H1 (cell line): ENCODE results near the gene C3orf85. TPM values are rescaled to one million over a fixed set of nuclear protein-coding genes. Genes with fewer than 3 reads are reported as not detected.

Experiments
- ATF3 ChIP-seq: IDR thresholded peaks from 2 replicates; pipeline ENCODE4 v1.6.1; 2011; ENCODE audit warnings: low read depth, mild to moderate bottlenecking, low read length; ENCODE audit not compliant: insufficient read depth
- BRCA1 ChIP-seq: IDR thresholded peaks from 2 replicates; pipeline ENCODE4 v1.6.1; 2012; ENCODE audit warnings: low read depth, low read length, improper control_type of control experiment
- CBX5 ChIP-seq: fragments of 300-800, 300-1000 bp; sonication (generic); IDR thresholded peaks from 2 replicates; pipeline ENCODE4 v1.7.1; 2016; ENCODE audit warnings: antibody characterized with exemption, low read length, low read depth
- CEBPB ChIP-seq: IDR thresholded peaks from 2 replicates; pipeline ENCODE4 v1.6.1; 2012; ENCODE audit warnings: low read depth, low read length
- FOSL1 ChIP-seq: IDR thresholded peaks from 2 replicates; pipeline ENCODE4 v1.6.1; 2011; ENCODE audit warnings: mild to moderate bottlenecking, low read depth, low read length, moderate library complexity; ENCODE audit not compliant: insufficient read depth
- HDAC6 ChIP-seq: IDR thresholded peaks from one replicate; pipeline ENCODE4 v1.7.1; 2012; ENCODE audit warnings: low read depth, mild to moderate bottlenecking, inconsistent platforms, low read length, moderate library complexity
- KDM5A ChIP-seq: fragments of 200-600 bp; IDR thresholded peaks from 2 replicates; pipeline ENCODE4 v1.7.1; 2012; ENCODE audit warnings: mild to moderate bottlenecking, low read length, inconsistent platforms, mixed read lengths
- NRF1 ChIP-seq: IDR thresholded peaks from 2 replicates; pipeline ENCODE4 v1.6.1; 2011; ENCODE audit warnings: mild to moderate bottlenecking, low read depth, low read length, improper control_type of control experiment
- RAD21 ChIP-seq, 2 experiments: IDR thresholded peaks in 1 of 2; conservative IDR thresholded peaks in 1 of 2; 2 replicates each; pipeline ENCODE4 v1.6.1; 2011; ENCODE audit warnings: low read depth in 2 of 2, low read length in 2 of 2, improper control_type of control experiment in 1 of 2, inconsistent platforms in 1 of 2, mild to moderate bottlenecking in 1 of 2, moderate library complexity in 1 of 2
- RBBP5 ChIP-seq: IDR thresholded peaks from 2 replicates; pipeline ENCODE4 v1.7.1; 2012; ENCODE audit warnings: low read depth, mild to moderate bottlenecking, inconsistent platforms, low read length, moderate library complexity, borderline replicate concordance
- polyA plus RNA-seq, 7 experiments: library from polyadenylated mRNA; depleted of rRNA in 3 of 7; stranded (reverse) in 5 of 7; unstranded in 2 of 7; fragments of >200 nt in 5 of 7; fragments of 200-250 nt in 2 of 7; gene quantifications; 1 replicate in 5 of 7; 2 replicates in 1 of 7; 4 replicates in 1 of 7; pipeline versions ENCODE4 v1.2.1 to v1.2.3, GENCODE V29; 2011 to 2013; ENCODE audit warnings: missing spikeins in 2 of 7, mixed read lengths in 2 of 7
- total RNA-seq: library from RNA; stranded (reverse); fragmentation: NEBNext Ultra II Directional; extraction: Animal tissue kit (Norgen Biotek cat#: 25700); gene quantifications from 2 replicates; pipeline ENCODE4 v1.2.1, GENCODE V29; 2021
- TF ChIP-seq, protein P1 (sequence below): fragments of 300-600 bp; sonication (generic); IDR thresholded peaks from 2 replicates; pipeline ENCODE4 v1.7.1; 2012; ENCODE audit warnings: low read length, moderate library complexity, mild to moderate bottlenecking, inconsistent platforms; ENCODE audit not compliant: insufficient replicate concordance

Gene C3orf85
- total and polyA plus RNA-seq, 2 of the 8 experiments (the other 6 are each of a cell fraction or from before 2014, with no cell fraction given): not detected

GRCh38 chr3:109175411-109175810, 38.9 kb downstream of the C3orf85 start (continued):
- TF ChIP-seq, protein P1, sequence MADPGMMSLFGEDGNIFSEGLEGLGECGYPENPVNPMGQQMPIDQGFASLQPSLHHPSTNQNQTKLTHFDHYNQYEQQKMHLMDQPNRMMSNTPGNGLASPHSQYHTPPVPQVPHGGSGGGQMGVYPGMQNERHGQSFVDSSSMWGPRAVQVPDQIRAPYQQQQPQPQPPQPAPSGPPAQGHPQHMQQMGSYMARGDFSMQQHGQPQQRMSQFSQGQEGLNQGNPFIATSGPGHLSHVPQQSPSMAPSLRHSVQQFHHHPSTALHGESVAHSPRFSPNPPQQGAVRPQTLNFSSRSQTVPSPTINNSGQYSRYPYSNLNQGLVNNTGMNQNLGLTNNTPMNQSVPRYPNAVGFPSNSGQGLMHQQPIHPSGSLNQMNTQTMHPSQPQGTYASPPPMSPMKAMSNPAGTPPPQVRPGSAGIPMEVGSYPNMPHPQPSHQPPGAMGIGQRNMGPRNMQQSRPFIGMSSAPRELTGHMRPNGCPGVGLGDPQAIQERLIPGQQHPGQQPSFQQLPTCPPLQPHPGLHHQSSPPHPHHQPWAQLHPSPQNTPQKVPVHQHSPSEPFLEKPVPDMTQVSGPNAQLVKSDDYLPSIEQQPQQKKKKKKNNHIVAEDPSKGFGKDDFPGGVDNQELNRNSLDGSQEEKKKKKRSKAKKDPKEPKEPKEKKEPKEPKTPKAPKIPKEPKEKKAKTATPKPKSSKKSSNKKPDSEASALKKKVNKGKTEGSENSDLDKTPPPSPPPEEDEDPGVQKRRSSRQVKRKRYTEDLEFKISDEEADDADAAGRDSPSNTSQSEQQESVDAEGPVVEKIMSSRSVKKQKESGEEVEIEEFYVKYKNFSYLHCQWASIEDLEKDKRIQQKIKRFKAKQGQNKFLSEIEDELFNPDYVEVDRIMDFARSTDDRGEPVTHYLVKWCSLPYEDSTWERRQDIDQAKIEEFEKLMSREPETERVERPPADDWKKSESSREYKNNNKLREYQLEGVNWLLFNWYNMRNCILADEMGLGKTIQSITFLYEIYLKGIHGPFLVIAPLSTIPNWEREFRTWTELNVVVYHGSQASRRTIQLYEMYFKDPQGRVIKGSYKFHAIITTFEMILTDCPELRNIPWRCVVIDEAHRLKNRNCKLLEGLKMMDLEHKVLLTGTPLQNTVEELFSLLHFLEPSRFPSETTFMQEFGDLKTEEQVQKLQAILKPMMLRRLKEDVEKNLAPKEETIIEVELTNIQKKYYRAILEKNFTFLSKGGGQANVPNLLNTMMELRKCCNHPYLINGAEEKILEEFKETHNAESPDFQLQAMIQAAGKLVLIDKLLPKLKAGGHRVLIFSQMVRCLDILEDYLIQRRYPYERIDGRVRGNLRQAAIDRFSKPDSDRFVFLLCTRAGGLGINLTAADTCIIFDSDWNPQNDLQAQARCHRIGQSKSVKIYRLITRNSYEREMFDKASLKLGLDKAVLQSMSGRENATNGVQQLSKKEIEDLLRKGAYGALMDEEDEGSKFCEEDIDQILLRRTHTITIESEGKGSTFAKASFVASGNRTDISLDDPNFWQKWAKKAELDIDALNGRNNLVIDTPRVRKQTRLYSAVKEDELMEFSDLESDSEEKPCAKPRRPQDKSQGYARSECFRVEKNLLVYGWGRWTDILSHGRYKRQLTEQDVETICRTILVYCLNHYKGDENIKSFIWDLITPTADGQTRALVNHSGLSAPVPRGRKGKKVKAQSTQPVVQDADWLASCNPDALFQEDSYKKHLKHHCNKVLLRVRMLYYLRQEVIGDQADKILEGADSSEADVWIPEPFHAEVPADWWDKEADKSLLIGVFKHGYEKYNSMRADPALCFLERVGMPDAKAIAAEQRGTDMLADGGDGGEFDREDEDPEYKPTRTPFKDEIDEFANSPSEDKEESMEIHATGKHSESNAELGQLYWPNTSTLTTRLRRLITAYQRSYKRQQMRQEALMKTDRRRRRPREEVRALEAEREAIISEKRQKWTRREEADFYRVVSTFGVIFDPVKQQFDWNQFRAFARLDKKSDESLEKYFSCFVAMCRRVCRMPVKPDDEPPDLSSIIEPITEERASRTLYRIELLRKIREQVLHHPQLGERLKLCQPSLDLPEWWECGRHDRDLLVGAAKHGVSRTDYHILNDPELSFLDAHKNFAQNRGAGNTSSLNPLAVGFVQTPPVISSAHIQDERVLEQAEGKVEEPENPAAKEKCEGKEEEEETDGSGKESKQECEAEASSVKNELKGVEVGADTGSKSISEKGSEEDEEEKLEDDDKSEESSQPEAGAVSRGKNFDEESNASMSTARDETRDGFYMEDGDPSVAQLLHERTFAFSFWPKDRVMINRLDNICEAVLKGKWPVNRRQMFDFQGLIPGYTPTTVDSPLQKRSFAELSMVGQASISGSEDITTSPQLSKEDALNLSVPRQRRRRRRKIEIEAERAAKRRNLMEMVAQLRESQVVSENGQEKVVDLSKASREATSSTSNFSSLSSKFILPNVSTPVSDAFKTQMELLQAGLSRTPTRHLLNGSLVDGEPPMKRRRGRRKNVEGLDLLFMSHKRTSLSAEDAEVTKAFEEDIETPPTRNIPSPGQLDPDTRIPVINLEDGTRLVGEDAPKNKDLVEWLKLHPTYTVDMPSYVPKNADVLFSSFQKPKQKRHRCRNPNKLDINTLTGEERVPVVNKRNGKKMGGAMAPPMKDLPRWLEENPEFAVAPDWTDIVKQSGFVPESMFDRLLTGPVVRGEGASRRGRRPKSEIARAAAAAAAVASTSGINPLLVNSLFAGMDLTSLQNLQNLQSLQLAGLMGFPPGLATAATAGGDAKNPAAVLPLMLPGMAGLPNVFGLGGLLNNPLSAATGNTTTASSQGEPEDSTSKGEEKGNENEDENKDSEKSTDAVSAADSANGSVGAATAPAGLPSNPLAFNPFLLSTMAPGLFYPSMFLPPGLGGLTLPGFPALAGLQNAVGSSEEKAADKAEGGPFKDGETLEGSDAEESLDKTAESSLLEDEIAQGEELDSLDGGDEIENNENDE: no peak
- no peak for TF ChIP-seq RAD21 (IDR thresholded peaks at IDR 0.05 in 1 of 2, conservative IDR thresholded peaks at IDR 0.05 in 1 of 2; ENCODE audit: low read depth in 2 of 2, low read length in 2 of 2)
- TF ChIP-seq KDM5A: no peak
- TF ChIP-seq NRF1: no peak
- no peak for TF ChIP-seq CBX5
- no peak for TF ChIP-seq ATF3
- TF ChIP-seq CEBPB: no peak
- no peak for TF ChIP-seq BRCA1
- no peak for TF ChIP-seq RBBP5
- TF ChIP-seq HDAC6: no peak
- TF ChIP-seq FOSL1: no peak
